Renal cortical epithelial cell (primary cell): Measurements from ENCODE around the gene MEF2D. TPM values are rescaled to one million over a fixed set of nuclear protein-coding genes. Genes with fewer than 3 reads are reported as not detected.

Experiments
- DNase-seq: peaks from one replicate; pipeline ENCODE4 v3.0.0-alpha.2; 2011; ENCODE audit warnings: low read depth
- total RNA-seq: library from RNA; depleted of rRNA; stranded (reverse); fragments of >200 nt; gene quantifications from 2 replicates; pipeline ENCODE4 v1.2.3, GENCODE V29; 2014

The MEF2D gene
- total RNA-seq, 1 donor from 2014 or later, result 10.0 TPM

GRCh38 chr1:156524481-156524869 is 23.9 kb upstream of the MEF2D start:
- no peak for DNase-seq

DNA sequence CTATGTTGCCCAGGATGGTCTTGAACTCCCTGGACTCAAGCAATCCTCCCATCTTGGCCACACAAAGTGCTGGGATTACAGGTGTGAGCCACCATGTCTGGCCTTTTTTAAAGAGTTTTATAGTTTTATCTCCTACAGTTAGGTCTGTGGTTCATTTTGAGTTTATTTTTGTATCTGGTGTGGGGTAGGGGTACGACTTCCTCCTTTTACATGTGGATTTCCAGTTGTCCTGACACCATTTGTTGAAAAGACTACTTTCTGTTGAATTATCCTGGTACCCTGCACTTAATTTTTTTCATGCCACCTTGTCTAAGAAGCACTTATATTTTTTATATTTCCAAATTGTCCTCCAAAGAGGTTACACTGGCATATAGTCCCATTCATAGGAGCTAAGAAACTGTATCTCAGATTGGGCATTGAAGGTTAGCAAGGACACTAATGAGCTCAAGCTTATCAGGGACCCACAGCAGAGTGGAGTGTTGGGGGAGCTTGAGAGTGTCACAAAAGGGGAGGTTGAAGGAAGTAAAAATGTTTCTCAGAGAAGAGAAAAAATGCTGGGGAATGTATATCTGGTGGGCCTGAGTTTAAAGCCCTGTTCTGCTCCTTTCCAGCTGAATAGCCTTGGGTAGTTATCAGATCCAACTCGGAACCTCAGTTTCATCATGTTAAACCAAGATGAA is 23.4 kb upstream of the MEF2D start:
- no peak for DNase-seq

DNA sequence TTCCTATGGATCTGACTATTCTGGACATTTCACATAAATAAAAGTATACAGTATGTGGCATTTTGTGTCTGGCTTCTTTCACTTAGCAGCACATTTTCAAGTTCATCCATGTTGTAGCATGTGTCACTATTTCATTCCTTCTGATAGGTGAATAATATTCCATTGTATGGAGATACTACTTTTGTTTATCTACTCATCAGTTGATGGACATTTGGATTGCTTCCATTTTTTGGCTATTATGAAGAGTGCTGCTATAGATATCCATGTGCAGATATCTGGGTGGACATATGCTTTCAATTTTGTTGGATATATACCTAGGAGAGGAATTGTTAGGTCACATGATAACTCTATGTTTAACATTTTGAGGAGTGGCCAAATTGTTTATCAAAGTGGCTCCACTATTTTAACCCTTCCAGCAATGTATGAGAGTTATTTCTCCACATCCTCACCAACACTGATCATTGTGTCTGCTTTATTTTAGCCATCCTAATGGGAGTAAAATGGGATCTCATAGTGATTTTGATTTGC is 21.9 kb upstream of the MEF2D start:
- no peak for DNase-seq

- no peak for DNase-seq
These were observed 17.2 kb upstream of the MEF2D start for GRCh38 chr1:156517748-156518147.

GRCh38 chr1:156516821-156517220 is 16.2 kb upstream of the MEF2D start:
- DNase-seq, result no peak

DNA sequence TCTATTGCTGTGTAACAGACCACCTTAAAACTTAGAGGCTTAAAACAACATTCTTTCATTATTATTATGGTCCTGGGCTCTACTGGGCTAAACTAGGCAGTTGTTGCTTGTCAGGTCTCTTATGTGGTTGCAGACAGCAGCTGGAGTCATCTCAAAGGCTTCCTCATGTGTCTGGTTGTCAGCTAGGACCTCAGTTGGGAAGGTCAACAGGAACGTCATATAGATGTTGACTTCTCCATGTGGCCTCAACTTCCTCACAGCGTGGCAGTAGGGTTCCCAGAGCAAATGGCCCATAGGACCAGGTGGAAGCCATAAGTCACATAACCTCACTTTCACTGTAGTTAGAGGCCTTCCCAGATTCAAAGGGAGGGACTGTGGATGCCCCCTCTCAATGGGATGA is 15.4 kb upstream of the MEF2D start:
- no peak for DNase-seq

- DNase-seq, result no peak
These were observed 12.6 kb upstream of the MEF2D start for GRCh38 chr1:156513185-156513584.

- DNase-seq, result no peak
These were observed 11.1 kb upstream of the MEF2D start for GRCh38 chr1:156511644-156512043.

DNA sequence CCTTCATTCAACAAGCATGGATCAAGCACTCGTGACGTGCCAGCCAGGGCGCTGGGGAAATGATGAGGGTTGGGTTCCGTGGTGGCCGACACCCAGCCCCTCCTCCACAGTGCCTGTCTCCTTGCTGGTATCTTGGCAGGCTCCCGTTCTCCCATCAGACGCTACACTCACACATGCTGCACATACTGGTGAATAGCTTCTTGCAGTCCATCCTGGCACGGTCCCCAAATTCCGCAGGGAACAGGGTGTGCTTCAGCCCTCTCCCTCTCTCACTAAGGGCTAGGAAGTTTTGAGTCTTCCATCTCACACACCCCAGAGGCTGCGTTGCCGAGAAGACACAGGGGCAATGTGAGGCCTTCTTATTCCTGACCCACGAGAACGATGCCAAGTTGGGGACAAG is 10.1 kb upstream of the MEF2D start:
- DNase-seq, result no peak

DNA sequence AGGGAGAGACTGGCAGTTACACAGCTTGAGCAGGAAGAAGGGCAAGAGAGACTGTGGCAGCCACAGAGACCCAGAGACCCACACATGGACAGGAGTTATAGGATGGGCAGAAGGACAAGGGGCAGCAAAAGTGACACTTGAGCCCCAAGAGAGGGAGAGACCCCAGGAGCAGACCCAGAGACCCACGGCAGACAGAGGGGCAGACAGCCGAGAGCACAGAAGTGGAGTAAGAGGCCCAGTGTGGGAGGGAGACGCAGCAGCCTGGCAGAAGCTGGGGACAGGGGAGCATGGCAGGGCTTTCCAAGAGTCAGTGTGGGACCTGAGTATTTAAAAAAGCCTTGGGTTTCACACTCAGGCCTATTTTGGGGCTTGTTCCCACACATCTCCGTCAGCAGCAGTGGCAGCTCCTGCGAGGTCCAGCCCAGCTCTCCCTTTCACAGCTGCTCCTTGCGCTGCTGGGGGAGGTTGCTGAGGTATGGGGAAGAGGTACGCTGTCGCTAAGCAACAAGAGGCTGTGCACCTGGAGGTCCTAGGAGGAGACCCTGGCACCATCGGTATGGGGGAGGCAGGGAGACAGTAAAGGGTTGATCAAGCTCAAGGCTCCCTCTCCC is 9.0 kb upstream of the MEF2D start:
- DNase-seq, result no peak

GRCh38 chr1:156508955-156509234 is 8.3 kb upstream of the MEF2D start:
- DNase-seq, result no peak

DNA sequence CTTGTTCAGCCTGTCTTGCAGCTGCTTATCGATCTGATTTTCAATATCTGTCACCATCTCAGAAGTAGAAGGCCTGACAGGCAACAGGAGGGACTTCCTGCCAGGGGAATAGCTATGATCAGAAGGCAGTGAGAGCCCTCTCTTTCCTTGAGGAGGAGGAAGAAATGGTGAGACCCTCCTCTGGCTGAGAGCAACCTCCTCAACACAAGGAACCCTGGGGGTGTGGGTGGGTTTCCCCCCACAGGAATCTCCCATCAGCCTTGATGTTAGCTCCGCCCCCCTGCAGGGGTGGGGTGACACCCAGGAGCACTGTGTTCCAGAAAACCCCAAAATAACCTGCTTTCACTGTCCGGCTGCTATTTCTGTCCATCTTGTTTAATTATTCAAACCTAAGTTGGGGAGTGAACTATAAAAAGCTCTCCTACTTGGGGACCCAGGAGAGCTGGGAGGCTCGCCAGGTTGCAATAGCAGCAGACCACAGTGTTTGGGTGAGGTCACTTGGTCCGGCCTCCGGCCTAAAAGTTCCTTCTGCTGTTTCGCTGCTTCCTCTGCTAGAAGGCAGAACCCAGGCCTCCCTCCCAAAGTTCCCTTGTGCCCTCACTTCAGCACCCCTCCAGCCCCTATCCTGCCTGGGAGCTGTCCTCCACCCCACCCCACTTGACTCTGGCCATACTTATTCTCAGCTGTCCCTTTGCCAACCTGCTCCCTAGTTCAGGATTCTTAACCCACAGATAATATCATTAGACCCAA is 7.8 kb upstream of the MEF2D start:
- DNase-seq, result no peak

DNA sequence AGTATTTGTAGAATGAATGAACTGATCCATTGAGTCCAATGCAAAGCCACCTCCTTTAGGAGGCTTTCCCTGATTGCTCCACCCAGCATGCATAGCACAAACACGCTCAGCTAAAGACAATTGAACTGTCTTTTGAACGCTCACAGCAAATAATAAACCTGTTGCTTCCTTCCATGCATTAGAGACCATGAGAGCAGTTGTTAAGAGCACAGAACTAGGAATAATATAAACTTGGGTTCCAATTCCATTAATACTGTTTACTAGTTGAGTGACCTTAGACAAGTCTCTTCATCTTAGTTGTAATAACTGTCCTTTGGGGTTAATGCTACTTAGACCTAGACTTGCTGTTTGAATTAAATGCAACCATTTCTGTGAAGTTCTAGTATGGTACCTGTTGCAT is 5.9 kb upstream of the MEF2D start:
- DNase-seq, result no peak

DNA sequence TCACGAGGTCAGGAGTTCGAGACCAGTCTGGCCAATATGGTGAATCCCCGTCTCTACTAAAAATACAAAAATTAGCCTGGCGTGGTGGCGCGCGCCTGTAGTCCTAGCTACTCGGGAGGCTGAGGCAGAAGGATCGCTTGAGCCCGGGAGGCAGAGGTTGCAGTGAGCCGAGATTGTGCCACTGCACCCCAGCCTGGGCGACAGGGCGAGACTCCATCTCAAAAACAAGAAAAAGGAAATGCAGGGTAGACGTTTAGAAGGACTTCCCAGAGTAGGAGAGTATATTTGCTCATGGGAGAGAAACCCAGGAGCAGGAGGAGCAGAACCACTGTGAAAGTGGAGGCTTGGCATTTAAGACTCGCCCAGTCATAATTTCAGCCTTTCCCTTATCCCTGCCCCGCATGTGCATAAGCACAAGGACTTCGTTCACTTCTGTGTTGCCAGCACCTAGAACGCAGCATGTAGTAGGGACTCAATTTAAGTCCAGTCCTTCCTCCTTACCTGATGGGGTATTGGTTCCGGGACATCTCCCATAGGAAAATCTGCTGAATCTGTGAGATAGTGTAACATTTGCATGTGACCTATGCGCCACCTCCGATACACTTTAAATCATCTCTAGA is 5.2 kb upstream of the MEF2D start:
- DNase-seq, result no peak

DNA sequence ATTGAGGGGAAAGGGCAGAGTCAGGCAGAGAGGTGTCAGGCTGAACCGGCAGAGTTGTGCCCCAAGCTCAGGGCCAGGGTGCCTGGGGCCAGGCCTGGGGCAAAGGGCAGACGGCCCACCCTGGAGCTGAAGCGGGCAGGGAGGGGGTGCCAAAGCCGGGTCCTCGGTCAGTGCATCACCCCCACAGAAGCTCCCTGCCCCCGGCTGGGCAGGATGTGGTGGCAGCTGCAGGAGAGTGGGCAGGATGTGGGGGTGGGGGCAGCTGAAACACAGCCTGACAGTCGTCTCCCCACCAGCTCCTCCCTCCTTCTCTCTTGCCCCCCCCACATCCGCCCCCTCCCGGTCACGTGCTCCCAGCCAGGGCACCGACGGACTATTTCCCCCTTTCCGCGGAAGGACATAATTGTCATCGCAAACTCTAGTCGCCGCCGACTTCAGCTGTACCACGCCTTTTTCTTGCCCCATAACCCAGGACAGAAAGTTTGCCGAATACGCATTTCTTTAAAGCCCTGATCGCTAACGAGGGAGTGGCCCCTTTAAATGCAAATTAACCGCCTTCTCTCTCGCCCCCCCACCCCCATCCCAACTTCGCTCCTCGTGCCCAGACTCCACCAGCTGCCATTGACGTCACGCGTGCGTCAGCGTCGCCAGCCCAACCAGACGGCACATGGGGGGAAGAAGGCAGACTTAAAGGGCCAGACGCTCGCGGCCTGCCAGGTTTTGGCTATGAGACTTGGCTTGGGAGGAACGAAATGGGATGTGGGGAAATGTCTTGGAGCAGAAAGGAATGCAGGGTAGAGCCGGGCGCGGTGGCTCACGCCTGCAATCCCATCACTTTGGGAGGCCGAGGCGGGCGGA is 4.5 kb upstream of the MEF2D start:
- peak; percentile 96 for DNase-seq

GRCh38 chr1:156504438-156504813 is 3.9 kb upstream of the MEF2D start:
- DNase-seq, result no peak

DNA sequence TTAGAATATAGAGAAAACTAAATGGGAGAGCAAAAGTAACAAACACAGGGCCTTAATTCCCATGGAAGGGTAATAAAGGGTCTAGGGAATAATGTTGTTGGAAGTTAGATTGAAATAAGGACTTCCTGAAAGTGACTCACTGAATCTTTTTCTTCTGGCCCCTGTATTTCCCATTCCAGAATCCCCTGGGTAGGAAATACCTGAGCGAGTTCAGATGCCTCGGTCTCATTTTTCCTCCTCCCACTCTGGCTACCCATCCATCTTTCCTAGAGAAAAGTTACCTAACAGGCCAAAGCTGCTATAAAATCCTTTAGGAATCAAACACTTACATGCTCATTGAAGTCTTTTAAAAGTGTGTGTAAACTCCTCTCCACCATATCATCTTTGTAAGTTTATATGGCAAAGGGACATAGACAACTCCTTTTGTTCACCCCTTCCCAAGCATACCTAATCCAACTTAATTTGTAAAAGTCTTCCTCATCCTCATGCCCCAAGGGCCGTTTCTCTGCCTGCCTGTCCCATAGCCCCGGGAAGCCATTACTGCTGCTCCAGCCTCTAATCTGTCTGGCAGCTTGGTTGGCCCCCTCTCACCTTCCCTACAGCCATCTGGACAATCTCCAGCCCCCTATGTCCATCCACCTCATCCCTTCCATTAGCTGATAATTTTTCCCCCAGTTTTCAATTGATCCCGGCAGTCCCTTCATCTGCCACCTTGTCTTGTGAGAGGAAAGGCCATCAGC is 3.3 kb upstream of the MEF2D start:
- no peak for DNase-seq

DNA sequence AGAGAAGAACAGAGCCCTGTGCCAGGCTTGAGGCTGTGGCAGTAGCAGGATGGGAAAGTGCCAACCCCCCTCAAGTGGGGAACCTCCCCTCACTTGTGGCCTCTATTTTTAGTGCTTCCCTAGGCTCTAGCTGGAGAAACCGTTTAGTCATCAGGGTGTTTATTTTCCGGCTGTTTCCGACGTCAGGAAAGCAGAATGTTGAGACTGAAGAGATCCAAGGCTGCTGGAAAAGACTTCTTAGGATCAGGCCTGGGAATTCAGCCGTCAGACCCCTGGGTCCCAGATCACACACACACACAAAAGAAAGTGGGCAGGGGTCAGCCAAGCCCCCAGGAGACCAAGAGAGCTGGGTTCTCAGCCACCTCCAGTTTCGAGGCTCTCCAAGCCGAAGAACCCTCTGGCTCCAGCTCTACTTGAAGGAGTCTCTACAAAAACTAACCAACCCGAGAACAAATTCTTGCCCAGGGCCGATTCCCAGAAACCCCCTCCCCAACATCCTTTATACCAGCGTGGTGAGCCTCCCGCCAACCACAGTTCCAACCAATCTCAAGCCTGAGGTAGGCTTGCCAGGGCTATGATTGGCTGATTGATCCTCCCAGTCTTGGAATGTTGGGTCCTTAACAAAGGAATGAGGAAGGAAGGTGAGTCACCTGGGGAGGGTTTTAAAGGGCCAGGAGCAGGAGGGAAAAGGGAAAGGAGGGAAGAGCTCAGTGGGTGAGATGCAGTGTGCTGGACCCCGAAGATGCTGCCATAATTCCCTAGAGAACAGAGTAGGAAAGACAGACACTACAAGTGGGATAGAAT is 2.5 kb upstream of the MEF2D start:
- peak; percentile 97 for DNase-seq

- DNase-seq, result no peak
These were observed 1.9 kb upstream of the MEF2D start for GRCh38 chr1:156502391-156502893.
